Measurements from ENCODE around the gene MYBPHL. TPM values are rescaled to one million over a fixed set of nuclear protein-coding genes. Genes with fewer than 3 reads are reported as not detected.

The MYBPHL gene
- total RNA-seq, 4 donors from 2014 or later: 3.1 TPM; not detected in 3

DNA sequence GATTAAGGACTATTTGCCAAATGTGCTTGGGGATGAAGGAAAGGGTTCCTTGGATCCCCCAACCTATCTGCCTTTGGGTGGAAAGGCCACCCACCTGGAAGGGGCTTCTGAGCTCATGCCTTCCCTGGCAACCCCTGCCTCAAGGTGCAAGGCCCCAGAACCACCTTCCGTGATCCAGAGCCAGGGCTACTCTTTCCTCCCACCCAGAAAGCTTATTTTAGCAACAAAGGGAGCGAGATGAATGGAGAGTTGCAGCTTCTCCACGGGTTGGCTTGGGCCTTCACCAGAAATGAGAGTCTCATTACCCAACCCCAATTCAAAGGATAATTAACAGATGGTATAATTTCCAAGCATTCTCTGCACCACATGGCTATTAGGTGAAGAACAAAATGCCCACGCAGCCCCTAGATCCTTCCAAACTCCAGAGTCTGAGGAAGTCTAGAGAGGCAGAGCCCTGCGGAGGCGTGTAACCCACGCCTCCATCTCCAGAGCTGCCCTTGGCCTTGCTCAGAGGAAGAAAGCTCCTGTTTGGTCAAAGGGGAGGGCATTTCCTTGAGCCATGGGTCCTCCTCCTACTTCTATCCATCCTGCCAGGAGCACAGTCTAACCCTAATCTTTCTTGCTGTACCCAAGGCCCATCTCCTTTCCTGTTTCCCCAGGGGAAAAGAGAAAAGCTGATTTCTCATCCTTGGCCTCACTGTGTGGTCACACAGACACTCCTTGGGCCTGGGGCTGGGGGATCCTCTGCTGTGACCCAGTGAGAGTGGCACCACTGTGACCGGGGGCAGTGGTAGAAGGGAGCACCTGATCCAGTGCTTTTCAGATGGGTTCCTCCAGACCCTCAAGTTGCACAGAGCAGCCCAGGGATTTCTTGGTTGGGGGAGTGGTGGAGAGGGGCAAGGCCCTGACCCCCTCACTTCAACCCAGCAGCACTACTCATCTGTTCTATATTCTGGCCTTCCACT is 59.1 kb downstream of the MYBPHL start:
- peaks cover 10 to 19% of the 10 kb centered on the region in 2 donors for H3K4me1 ChIP-seq
- no peak overlapping the region for H3K27ac ChIP-seq
- DNase-seq (peak in 1 of 2 donors; percentile 1), ATAC-seq (no peak)
- no peak for TF ChIP-seq POLR2A (IDR thresholded peaks at IDR 0.05)
- TF ChIP-seq, protein P1, sequence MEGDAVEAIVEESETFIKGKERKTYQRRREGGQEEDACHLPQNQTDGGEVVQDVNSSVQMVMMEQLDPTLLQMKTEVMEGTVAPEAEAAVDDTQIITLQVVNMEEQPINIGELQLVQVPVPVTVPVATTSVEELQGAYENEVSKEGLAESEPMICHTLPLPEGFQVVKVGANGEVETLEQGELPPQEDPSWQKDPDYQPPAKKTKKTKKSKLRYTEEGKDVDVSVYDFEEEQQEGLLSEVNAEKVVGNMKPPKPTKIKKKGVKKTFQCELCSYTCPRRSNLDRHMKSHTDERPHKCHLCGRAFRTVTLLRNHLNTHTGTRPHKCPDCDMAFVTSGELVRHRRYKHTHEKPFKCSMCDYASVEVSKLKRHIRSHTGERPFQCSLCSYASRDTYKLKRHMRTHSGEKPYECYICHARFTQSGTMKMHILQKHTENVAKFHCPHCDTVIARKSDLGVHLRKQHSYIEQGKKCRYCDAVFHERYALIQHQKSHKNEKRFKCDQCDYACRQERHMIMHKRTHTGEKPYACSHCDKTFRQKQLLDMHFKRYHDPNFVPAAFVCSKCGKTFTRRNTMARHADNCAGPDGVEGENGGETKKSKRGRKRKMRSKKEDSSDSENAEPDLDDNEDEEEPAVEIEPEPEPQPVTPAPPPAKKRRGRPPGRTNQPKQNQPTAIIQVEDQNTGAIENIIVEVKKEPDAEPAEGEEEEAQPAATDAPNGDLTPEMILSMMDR (IDR thresholded peaks at IDR 0.05 in 4 of 5, conservative IDR thresholded peaks at IDR 0.05 in 1 of 5): no peak
- in situ Hi-C loops (cut with MboI; ENCODE audit: low sequenced_read_pairs in 4 of 4): no loop called here
- no peaks in the 10 kb centered on the region for H3K9me3 ChIP-seq
- H3K36me3 ChIP-seq: no peaks in the 10 kb centered on the region
- intact Hi-C loops (cut with DNase I; ENCODE audit: low total_unique reads): no loop called here
- H3K27me3 ChIP-seq: no peaks in the 10 kb centered on the region
- H3K4me3 ChIP-seq: no peak overlapping the region

DNA sequence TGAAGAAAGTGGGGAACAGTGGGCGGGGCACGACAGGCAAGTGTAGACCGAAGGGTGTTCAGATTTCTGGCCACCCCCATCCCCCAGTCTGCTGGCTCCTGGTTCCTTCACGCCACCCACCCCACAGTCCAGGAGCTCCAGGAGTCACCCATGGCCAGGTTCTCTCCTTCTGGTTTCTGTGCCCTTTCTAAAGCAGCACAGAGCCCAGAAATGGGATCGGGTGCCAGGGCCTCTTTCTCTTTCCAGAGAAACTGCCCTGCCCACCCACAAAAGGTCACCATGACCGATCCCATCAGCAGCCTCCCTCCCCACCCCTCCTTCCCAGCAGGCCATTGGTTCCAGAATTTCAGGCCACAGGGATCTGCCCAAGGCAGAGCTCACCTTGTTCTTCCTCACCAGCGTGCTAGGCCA is 60.7 kb downstream of the MYBPHL start:
- in situ Hi-C loops (cut with MboI; ENCODE audit: low sequenced_read_pairs in 4 of 4) (no loop called here), intact Hi-C loops (cut with DNase I; ENCODE audit: low total_unique reads) (no loop called here)
- Histone ChIP-seq H3K9me3 (no peaks in the 10 kb centered on the region), H3K27me3 (no peaks in the 10 kb centered on the region), H3K4me1 (peaks cover 25 to 33% of the 10 kb centered on the region in 2 donors), H3K27ac (no peak overlapping the region), H3K36me3 (no peaks in the 10 kb centered on the region), H3K4me3 (no peak overlapping the region)
- no peak for TF ChIP-seq POLR2A (IDR thresholded peaks at IDR 0.05)
- TF ChIP-seq, protein P1 (IDR thresholded peaks at IDR 0.05 in 4 of 5, conservative IDR thresholded peaks at IDR 0.05 in 1 of 5): no peak
- DNase-seq (no peak), ATAC-seq (no peak)

DNA sequence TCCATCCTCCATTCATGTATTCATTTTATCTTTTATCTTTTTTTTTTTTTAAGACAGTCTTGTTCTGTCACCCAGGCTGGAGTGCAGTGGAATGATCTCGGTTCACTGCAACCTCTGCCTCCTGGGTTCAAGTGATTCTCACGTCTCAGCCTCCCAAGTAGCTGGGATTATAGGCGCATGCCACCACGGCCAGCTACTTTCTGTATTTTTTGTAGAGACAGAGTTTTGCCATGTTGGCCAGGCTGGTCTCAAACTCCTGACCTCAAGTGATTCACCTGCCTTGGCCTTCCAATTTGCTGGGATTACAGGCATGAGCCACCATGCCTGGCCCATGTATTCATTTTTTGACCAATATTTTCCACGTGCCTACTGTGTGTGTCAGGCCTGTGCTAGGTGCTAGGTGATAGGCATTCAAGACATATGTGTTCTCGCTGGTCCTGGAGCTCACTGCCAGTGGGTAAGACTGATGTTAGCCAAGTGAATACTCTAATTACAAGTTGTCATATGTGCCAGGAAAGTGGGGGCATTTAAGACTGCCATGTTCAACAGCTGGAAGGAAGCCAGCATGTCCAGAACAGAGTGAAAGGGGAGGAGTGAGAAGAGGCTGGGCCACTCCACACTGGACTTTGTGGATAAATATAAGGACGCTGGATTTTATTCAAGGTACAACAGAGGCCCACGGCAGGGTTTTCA is 62.8 kb downstream of the MYBPHL start:
- Histone ChIP-seq H3K4me3 (no peak overlapping the region), H3K4me1 (peaks cover 32% of the 10 kb centered on the region in 2 donors), H3K27ac (peak overlapping the region in 3 of 4 donors; percentile 47 to 56 (median 54)), H3K27me3 (no peaks in the 10 kb centered on the region), H3K9me3 (no peaks in the 10 kb centered on the region), H3K36me3 (peaks cover 0 to 2% of the 10 kb centered on the region in 2 donors)
- intact Hi-C loops (cut with DNase I; ENCODE audit: low total_unique reads) (no loop called here), in situ Hi-C loops (cut with MboI; ENCODE audit: low sequenced_read_pairs in 4 of 4) (no loop called here)
- DNase-seq (peak; percentile 39 to 55), ATAC-seq (peak; percentile 53 to 70)
- TF ChIP-seq, protein P1 (IDR thresholded peaks at IDR 0.05 in 4 of 5, conservative IDR thresholded peaks at IDR 0.05 in 1 of 5): no peak
- no peak for TF ChIP-seq POLR2A (IDR thresholded peaks at IDR 0.05)

DNA sequence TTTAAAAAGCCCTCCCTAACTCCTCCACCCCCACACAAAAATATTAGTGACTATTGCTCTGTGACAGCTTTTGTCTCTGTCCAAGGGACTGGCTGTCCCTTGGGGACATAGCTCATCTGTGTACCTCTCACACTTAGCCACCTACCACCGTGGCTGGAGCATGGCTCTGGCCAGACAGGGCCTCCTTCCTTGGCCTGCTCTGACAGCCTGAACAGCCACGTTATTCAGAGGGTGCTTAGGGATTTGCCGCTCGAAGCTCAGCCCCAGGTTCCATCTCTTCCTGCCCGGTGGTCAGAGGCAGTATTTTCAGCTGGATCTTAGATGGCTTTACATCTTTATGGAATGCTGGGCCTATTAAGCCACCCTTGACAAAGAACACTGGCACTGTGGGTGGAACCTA is 63.6 kb downstream of the MYBPHL start:
- intact Hi-C loops (cut with DNase I; ENCODE audit: low total_unique reads) (no loop called here), in situ Hi-C loops (cut with MboI; ENCODE audit: low sequenced_read_pairs in 4 of 4) (no loop called here)
- ATAC-seq: no peak
- TF ChIP-seq, protein P1 (IDR thresholded peaks at IDR 0.05 in 4 of 5, conservative IDR thresholded peaks at IDR 0.05 in 1 of 5): no peak
- no peak for TF ChIP-seq POLR2A (IDR thresholded peaks at IDR 0.05)
- Histone ChIP-seq H3K27ac (no peak overlapping the region), H3K4me1 (peaks cover 28 to 30% of the 10 kb centered on the region in 2 donors), H3K9me3 (no peaks in the 10 kb centered on the region), H3K4me3 (no peak overlapping the region), H3K27me3 (no peaks in the 10 kb centered on the region), H3K36me3 (peaks cover 0 to 10% of the 10 kb centered on the region in 2 donors)
- no peak for DNase-seq
